OCI-LY7 (cell line): ENCODE data around the gene RANBP17.
"Not testable (repeated sequence)": the region's sequence is repeated elsewhere in the genome, so short reads cannot be mapped to it uniquely, and the experiment has no call there.

Experiments used
- CTCF ChIP-seq: fragments of 200-600 bp; sonication (generic); conservative IDR thresholded peaks from 2 replicates; pipeline ENCODE4 v1.5.1; 2014; ENCODE audit warnings: mild to moderate bottlenecking, antibody characterized with exemption, low read length, moderate library complexity, mixed read lengths
- EZH2phosphoT487 ChIP-seq: fragments of 200-600 bp; sonication (generic); IDR thresholded peaks from 2 replicates; pipeline ENCODE4 v1.6.1; 2018; ENCODE audit warnings: low read depth, borderline replicate concordance, mild to moderate bottlenecking, mixed run types, antibody characterized with exemption, low read length, moderate library complexity, mixed read lengths

- not testable (repeated sequence) for TF ChIP-seq CTCF, EZH2phosphoT487
These were observed 60.5 kb downstream of the RANBP17 start for GRCh38 chr5:170922331-170922730.
